GM18499 (cell line): ENCODE data around the gene TRIM33.
"Not testable (repeated sequence)": the region's sequence is repeated elsewhere in the genome, so short reads cannot be mapped to it uniquely, and the experiment has no call there.

ENCODE experiments used
- ATAC-seq: cut with Tn5 transposase; IDR thresholded peaks from one replicate; pipeline ENCODE4 v1.9.1; 2021; ENCODE audit warnings: moderate number of reproducible peaks; ENCODE audit not compliant: insufficient read depth, unreplicated experiment

TRIM33 gene

GRCh38 chr1:114468710-114469468 is 42.1 kb downstream of the TRIM33 start:
- no peak for ATAC-seq

GRCh38 chr1:114468047-114468446 is 43.0 kb downstream of the TRIM33 start:
- ATAC-seq, result no peak

- no peak for ATAC-seq
Observed at GRCh38 chr1:114467491-114467890, 43.5 kb downstream of the TRIM33 start.

- no peak for ATAC-seq
Observed at GRCh38 chr1:114466334-114467014, 44.5 kb downstream of the TRIM33 start.

- no peak for ATAC-seq
Observed at GRCh38 chr1:114462963-114463362, 48.0 kb downstream of the TRIM33 start.

- no peak for ATAC-seq
Observed at GRCh38 chr1:114462341-114462740, 48.7 kb downstream of the TRIM33 start.

GRCh38 chr1:114458237-114458777 is 52.7 kb downstream of the TRIM33 start:
- ATAC-seq, result no peak

- ATAC-seq, result no peak
Observed at GRCh38 chr1:114457675-114458236, 53.2 kb downstream of the TRIM33 start.

- ATAC-seq, result no peak
Observed at GRCh38 chr1:114456586-114456985, 54.4 kb downstream of the TRIM33 start.

- ATAC-seq, result no peak
Observed at GRCh38 chr1:114455102-114455785, 55.8 kb downstream of the TRIM33 start.

- ATAC-seq, result no peak
Observed at GRCh38 chr1:114454539-114454938, 56.5 kb downstream of the TRIM33 start.

GRCh38 chr1:114453361-114453784 is 57.6 kb downstream of the TRIM33 start:
- no peak for ATAC-seq

GRCh38 chr1:114448370-114449036 is 62.5 kb downstream of the TRIM33 start:
- no peak for ATAC-seq

GRCh38 chr1:114446198-114446597 is 64.8 kb downstream of the TRIM33 start:
- ATAC-seq, result no peak

- ATAC-seq, result not testable (repeated sequence)
Observed at GRCh38 chr1:114443226-114443625, 67.8 kb downstream of the TRIM33 start.

GRCh38 chr1:114441332-114441731 is 69.7 kb downstream of the TRIM33 start:
- no peak for ATAC-seq

GRCh38 chr1:114439369-114439768 is 71.6 kb downstream of the TRIM33 start:
- no peak for ATAC-seq

GRCh38 chr1:114437812-114438211 is 73.2 kb downstream of the TRIM33 start:
- no peak for ATAC-seq

- ATAC-seq, result no peak
Observed at GRCh38 chr1:114436799-114437198, 74.2 kb downstream of the TRIM33 start.

- no peak for ATAC-seq
Observed at GRCh38 chr1:114435088-114435715, 75.8 kb downstream of the TRIM33 start.
